H1 (cell line): Measurements from ENCODE around the gene CAGE1. TPM values are rescaled to one million over a fixed set of nuclear protein-coding genes. Genes with fewer than 3 reads are reported as not detected.

Experiments used
- CTCF ChIA-PET: fragments of 300-600 bp; sonication (Branson Sonifier 250); formaldehyde crosslinking; loops from one replicate; lab custom pipeline; 2021; ENCODE audit not compliant: partially characterized antibody; lab: Charles Lee
- POLR2A ChIA-PET: fragments of 300-600 bp; sonication (Branson Sonifier 250); formaldehyde crosslinking; loops from one replicate; lab custom pipeline; 2021; ENCODE audit warnings: inconsistent platforms; ENCODE audit not compliant: partially characterized antibody; lab: Charles Lee
- DNase-seq, 2 experiments: peaks; one replicate each; pipeline versions ENCODE4 v3.0.0 to v3.0.0-alpha.2; 2010 to 2022; ENCODE audit warnings: low spot score in 2 of 2, low read depth in 1 of 2, mixed read lengths in 1 of 2
- FAIRE-seq: peaks from 2 replicates; lab custom pipeline; 2011; peaks lifted over from hg19 to GRCh38; lab: Jason Lieb, UNC
- H2AFZ ChIP-seq: 2 replicates; pipeline ENCODE4 v1.8.1; 2012; ENCODE audit warnings: low read length, inconsistent platforms
- H2AK5ac ChIP-seq: 2 replicates; pipeline ENCODE4 v1.6.1; 2013; ENCODE audit warnings: low read depth, low read length
- H2BK120ac ChIP-seq: replicated peaks from 2 replicates; pipeline ENCODE3; 2013; ENCODE audit warnings: low read depth, low read length, inconsistent platforms
- H2BK12ac ChIP-seq: 2 replicates; pipeline ENCODE4 v1.6.1; 2013; ENCODE audit warnings: low read depth, low read length
- H2BK15ac ChIP-seq: 2 replicates; pipeline ENCODE4 v1.6.1; 2013; ENCODE audit warnings: low read length
- H2BK20ac ChIP-seq: 2 replicates; pipeline ENCODE4 v1.6.1; 2013; ENCODE audit warnings: low read length
- H2BK5ac ChIP-seq: 2 replicates; pipeline ENCODE4 v1.6.1; 2013; ENCODE audit warnings: low read depth, low read length
- H3K14ac ChIP-seq: 2 replicates; pipeline ENCODE4 v1.6.1; 2013; ENCODE audit warnings: inconsistent platforms; ENCODE audit not compliant: insufficient read length
- H3K18ac ChIP-seq: 2 replicates; pipeline ENCODE4 v1.6.1; 2013; ENCODE audit warnings: low read length; ENCODE audit errors: extremely low read depth
- H3K23ac ChIP-seq: 2 replicates; pipeline ENCODE4 v1.6.1; 2013; ENCODE audit warnings: inconsistent platforms; ENCODE audit not compliant: insufficient read length
- H3K23me2 ChIP-seq: 2 replicates; pipeline ENCODE4 v1.6.1; 2013; ENCODE audit warnings: low read depth, low read length
- H3K27ac ChIP-seq: 2 replicates; pipeline ENCODE4 v1.6.1; 2011; ENCODE audit warnings: low read depth, low read length, inconsistent platforms
- H3K27me3 ChIP-seq, 4 experiments: replicated peaks in 1 of 4; 1 replicate in 1 of 4; 2 replicates in 3 of 4; pipeline versions ENCODE4 v1.6.1 to v1.8.1; 2011 to 2013; ENCODE audit warnings: low read length in 3 of 4, mild to moderate bottlenecking in 3 of 4, inconsistent platforms in 2 of 4, mixed read lengths in 2 of 4, moderate library complexity in 1 of 4; ENCODE audit not compliant: control insufficient read depth in 3 of 4, insufficient read depth in 3 of 4; ENCODE audit errors: extremely low read depth in 1 of 4
- H3K36me3 ChIP-seq, 4 experiments: 2 replicates each; pipeline versions ENCODE4 v1.6.1 to v1.8.1; 2011 to 2013; ENCODE audit warnings: mild to moderate bottlenecking in 4 of 4, low read length in 3 of 4, moderate library complexity in 2 of 4, control low read depth in 1 of 4, inconsistent platforms in 1 of 4; ENCODE audit not compliant: insufficient read depth in 4 of 4, control insufficient read depth in 2 of 4
- H3K4ac ChIP-seq: replicated peaks from 2 replicates; pipeline ENCODE3; 2013; ENCODE audit warnings: low read length, low read depth, mixed read lengths, inconsistent platforms; ENCODE audit not compliant: insufficient read length
- H3K4me1 ChIP-seq, 4 experiments: replicated peaks in 1 of 4; 1 replicate in 1 of 4; 2 replicates in 3 of 4; pipeline versions ENCODE4 v1.6.1 to v1.8.1; 2011 to 2013; ENCODE audit warnings: low read length in 3 of 4, inconsistent platforms in 2 of 4, mixed read lengths in 1 of 4; ENCODE audit not compliant: insufficient read depth in 4 of 4, control insufficient read depth in 3 of 4
- H3K4me2 ChIP-seq, 2 experiments: 2 replicates each; pipeline versions ENCODE4 v1.6.1 to v1.8.1; 2011 to 2013; ENCODE audit warnings: low read depth in 2 of 2, low read length in 2 of 2, control low read depth in 1 of 2, inconsistent platforms in 1 of 2, mild to moderate bottlenecking in 1 of 2; ENCODE audit not compliant: insufficient read depth in 1 of 2
- H3K4me3 ChIP-seq, 4 experiments: fragments of 200-600, 300-600 bp in 1 of 4; sonication (generic), shearing (Covaris generic), sonication (Bioruptor Twin) in 1 of 4; 2 replicates each; pipeline versions ENCODE4 v1.5.1 to v1.8.1; 2011 to 2016; ENCODE audit warnings: low read length in 4 of 4, low read depth in 3 of 4, control low read depth in 2 of 4, inconsistent platforms in 2 of 4, mild to moderate bottlenecking in 2 of 4, mixed read lengths in 1 of 4, moderate library complexity in 1 of 4; ENCODE audit not compliant: insufficient read depth in 2 of 4; ENCODE audit errors: extremely low read depth in 1 of 4
- H3K56ac ChIP-seq: replicated peaks from 2 replicates; pipeline ENCODE3; 2013; ENCODE audit warnings: low read depth, mild to moderate bottlenecking, mixed read lengths, low read length, inconsistent platforms; ENCODE audit not compliant: insufficient read length
- H3K79me1 ChIP-seq: 2 replicates; pipeline ENCODE4 v1.6.1; 2013; ENCODE audit warnings: low read depth, low read length, control low read depth
- H3K79me2 ChIP-seq, 2 experiments: 2 replicates each; pipeline versions ENCODE4 v1.6.1 to v1.8.1; 2012 to 2013; ENCODE audit warnings: low read length in 2 of 2, mild to moderate bottlenecking in 2 of 2, inconsistent platforms in 1 of 2; ENCODE audit not compliant: insufficient read depth in 2 of 2, control insufficient read depth in 1 of 2
- H3K9ac ChIP-seq, 4 experiments: replicated peaks in 1 of 4; 1 replicate in 1 of 4; 2 replicates in 3 of 4; pipeline versions ENCODE4 v1.6.1 to v1.8.1; 2011 to 2013; ENCODE audit warnings: low read depth in 3 of 4, low read length in 3 of 4, control low read depth in 2 of 4, mild to moderate bottlenecking in 2 of 4, moderate library complexity in 2 of 4, inconsistent platforms in 1 of 4; ENCODE audit errors: extremely low read depth in 1 of 4
- H3K9me3 ChIP-seq, 2 experiments: 2 replicates each; pipeline versions ENCODE4 v1.6.1 to v1.8.1; 2012 to 2013; ENCODE audit warnings: mild to moderate bottlenecking in 2 of 2, moderate library complexity in 2 of 2, control low read depth in 1 of 2, inconsistent platforms in 1 of 2, low read depth in 1 of 2, low read length in 1 of 2, mixed read lengths in 1 of 2; ENCODE audit not compliant: insufficient read depth in 2 of 2
- H4K20me1 ChIP-seq, 2 experiments: replicated peaks in 1 of 2; 2 replicates each; pipeline versions ENCODE3 to v1.8.1; 2011 to 2013; ENCODE audit warnings: inconsistent platforms in 2 of 2, low read length in 2 of 2, mild to moderate bottlenecking in 1 of 2; ENCODE audit not compliant: insufficient read depth in 2 of 2, control insufficient read depth in 1 of 2
- H4K5ac ChIP-seq: 2 replicates; pipeline ENCODE4 v1.6.1; 2013; ENCODE audit warnings: low read length, low read depth, mixed read lengths, inconsistent platforms; ENCODE audit not compliant: insufficient read length
- H4K8ac ChIP-seq: 2 replicates; pipeline ENCODE4 v1.8.0; 2013; ENCODE audit warnings: mild to moderate bottlenecking, moderate library complexity, low read length, inconsistent platforms; ENCODE audit not compliant: insufficient read depth; ENCODE audit errors: extremely low read depth
- H4K91ac ChIP-seq: replicated peaks from 2 replicates; pipeline ENCODE3; 2013; ENCODE audit warnings: low read length, mixed read lengths, inconsistent platforms; ENCODE audit not compliant: insufficient read length
- ATF3 ChIP-seq: IDR thresholded peaks from 2 replicates; pipeline ENCODE4 v1.6.1; 2011; ENCODE audit warnings: low read depth, mild to moderate bottlenecking, low read length; ENCODE audit not compliant: insufficient read depth
- BACH1 ChIP-seq: IDR thresholded peaks from 2 replicates; pipeline ENCODE4 v1.6.1; 2012; ENCODE audit warnings: low read length, improper control_type of control experiment
- BRCA1 ChIP-seq: IDR thresholded peaks from 2 replicates; pipeline ENCODE4 v1.6.1; 2012; ENCODE audit warnings: low read depth, low read length, improper control_type of control experiment
- EP300 ChIP-seq, 2 experiments: IDR thresholded peaks; 1 replicate in 1 of 2; 2 replicates in 1 of 2; pipeline ENCODE4 v1.6.1; 2011 to 2012; ENCODE audit warnings: low read depth in 2 of 2, low read length in 2 of 2, mild to moderate bottlenecking in 2 of 2, borderline replicate concordance in 1 of 2, inconsistent platforms in 1 of 2, moderate library complexity in 1 of 2
- EZH2 ChIP-seq: fragments of 200-600 bp; sonication (generic); IDR thresholded peaks from 2 replicates; pipeline ENCODE4 v1.7.1; 2012; ENCODE audit warnings: low read depth, mild to moderate bottlenecking, moderate library complexity, low read length, inconsistent platforms; ENCODE audit not compliant: severe bottlenecking
- FOSL1 ChIP-seq: IDR thresholded peaks from 2 replicates; pipeline ENCODE4 v1.6.1; 2011; ENCODE audit warnings: mild to moderate bottlenecking, low read depth, low read length, moderate library complexity; ENCODE audit not compliant: insufficient read depth
- KDM5A ChIP-seq: fragments of 200-600 bp; IDR thresholded peaks from 2 replicates; pipeline ENCODE4 v1.7.1; 2012; ENCODE audit warnings: mild to moderate bottlenecking, low read length, inconsistent platforms, mixed read lengths
- MAX ChIP-seq: IDR thresholded peaks from 2 replicates; pipeline ENCODE4 v1.6.1; 2012; ENCODE audit warnings: inconsistent platforms
- SP1 ChIP-seq: IDR thresholded peaks from 2 replicates; pipeline ENCODE4 v1.6.1; 2011; ENCODE audit warnings: low read depth, low read length
- SP4 ChIP-seq: IDR thresholded peaks from 2 replicates; pipeline ENCODE4 v1.6.1; 2012; ENCODE audit warnings: low read length, inconsistent platforms
- SRF ChIP-seq: IDR thresholded peaks from 2 replicates; pipeline ENCODE4 v1.6.1; 2011; ENCODE audit warnings: mild to moderate bottlenecking, low read depth, low read length, moderate library complexity
- SUZ12 ChIP-seq: fragments of 200-600 bp; sonication (generic); IDR thresholded peaks from 2 replicates; pipeline ENCODE4 v1.6.1; 2012; ENCODE audit warnings: mild to moderate bottlenecking, inconsistent platforms, low read length, moderate library complexity, mixed read lengths
- TBP ChIP-seq: IDR thresholded peaks from 2 replicates; pipeline ENCODE4 v1.6.1; 2011; ENCODE audit warnings: low read depth, low read length, improper control_type of control experiment
- TCF12 ChIP-seq: IDR thresholded peaks from 2 replicates; pipeline ENCODE4 v1.6.1; 2011; ENCODE audit warnings: low read depth, mild to moderate bottlenecking, low read length
- YY1 ChIP-seq: IDR thresholded peaks from 2 replicates; pipeline ENCODE4 v1.6.1; 2011; ENCODE audit warnings: low read depth, mild to moderate bottlenecking, low read length
- WGBS, 2 experiments: shearing (Covaris generic) in 1 of 2; methylation state at CpG; one replicate each; pipeline versions ENCODE4 v1.1.6 to v1.1.7; 2013 to 2015; ENCODE audit warnings: low lambda C conversion rate in 2 of 2, mixed read lengths in 2 of 2, inconsistent platforms in 1 of 2, low coverage in 1 of 2, missing lambda C conversion rate in 1 of 2; ENCODE audit not compliant: insufficient replicate concordance in 2 of 2, insufficient coverage in 1 of 2, insufficient read length in 1 of 2; ENCODE audit errors: extremely low coverage in 1 of 2, missing lambda C conversion rate in 1 of 2; 5-methylcytosine and 5-hydroxymethylcytosine counted together
- polyA plus RNA-seq, 7 experiments: library from polyadenylated mRNA; depleted of rRNA in 3 of 7; stranded (reverse) in 5 of 7; unstranded in 2 of 7; fragments of >200 nt in 5 of 7; fragments of 200-250 nt in 2 of 7; gene quantifications; 1 replicate in 5 of 7; 2 replicates in 1 of 7; 4 replicates in 1 of 7; pipeline versions ENCODE4 v1.2.1 to v1.2.3, GENCODE V29; 2011 to 2013; ENCODE audit warnings: missing spikeins in 2 of 7, mixed read lengths in 2 of 7
- total RNA-seq: library from RNA; stranded (reverse); fragmentation: NEBNext Ultra II Directional; extraction: Animal tissue kit (Norgen Biotek cat#: 25700); gene quantifications from 2 replicates; pipeline ENCODE4 v1.2.1, GENCODE V29; 2021

Gene CAGE1
- total and polyA plus RNA-seq, 2 of the 8 experiments (the other 6 are each of a cell fraction or from before 2014, with no cell fraction given): 0.09 TPM; not detected in 1

- H3K9me3 ChIP-seq: no peaks in the 10 kb centered on the region
- H2AK5ac ChIP-seq: no peak overlapping the region
- H3K9ac ChIP-seq: no peak overlapping the region
- WGBS, 2 experiments: 94% methylated on average over 9 of the region's 9 CpGs; no CpG with 5 or more reads in 1 of the 2 experiments
- H2BK5ac ChIP-seq: no peak overlapping the region
- no peak overlapping the region for H3K23ac ChIP-seq
- H4K20me1 ChIP-seq: no peaks in the 10 kb centered on the region
- H3K4ac ChIP-seq: no peak overlapping the region
- no peaks in the 10 kb centered on the region for H3K27me3 ChIP-seq
- H3K79me1 ChIP-seq: no peaks in the 10 kb centered on the region
- H3K23me2 ChIP-seq: no peaks in the 10 kb centered on the region
- H2AFZ ChIP-seq: no peak overlapping the region
- no peak overlapping the region for H2BK15ac ChIP-seq
- no peak overlapping the region for H3K4me2 ChIP-seq
- FAIRE-seq (no peak), DNase-seq (no peak)
- H4K8ac ChIP-seq: no peak overlapping the region
- no peak overlapping the region for H2BK120ac ChIP-seq
- H4K5ac ChIP-seq: no peak overlapping the region
- H3K79me2 ChIP-seq: no peaks in the 10 kb centered on the region
- no peaks in the 10 kb centered on the region for H3K36me3 ChIP-seq
- H3K4me1 ChIP-seq: no peaks in the 10 kb centered on the region; a peak in 1 of 7 replicates
- no peak overlapping the region for H3K27ac ChIP-seq
- H2BK12ac ChIP-seq: no peak overlapping the region
- H3K14ac ChIP-seq: no peak overlapping the region
- POLR2A ChIA-PET: no interaction called here
- no peak overlapping the region for H2BK20ac ChIP-seq
- no peak overlapping the region for H4K91ac ChIP-seq
- no peak overlapping the region for H3K4me3 ChIP-seq
- H3K18ac ChIP-seq: no peak overlapping the region
- CTCF ChIA-PET: interaction anchor here (0.8 to 3.3 kb wide), 5 partner anchors 15 to 70 kb away, joined by 3 to 28 read pairs (median 3); no protein-coding TSS in a partner anchor
- H3K56ac ChIP-seq: no peak overlapping the region
- TF ChIP-seq SRF: no peak
- no peak for TF ChIP-seq ATF3
- TF ChIP-seq SP1: no peak
- TF ChIP-seq YY1: no peak
- no peak for TF ChIP-seq MAX
- no peak for TF ChIP-seq FOSL1
- TF ChIP-seq KDM5A: no peak
- no peak for TF ChIP-seq SUZ12
- no peak for TF ChIP-seq EZH2
- TF ChIP-seq TBP: no peak
- no peak for TF ChIP-seq EP300 (IDR thresholded peaks at IDR 0.05; ENCODE audit: borderline replicate concordance in 1 of 2, low read depth in 2 of 2, low read length in 2 of 2)
- TF ChIP-seq BRCA1: no peak
- TF ChIP-seq TCF12: no peak
- no peak for TF ChIP-seq BACH1
- no peak for TF ChIP-seq SP4
Measured at GRCh38 chr6:7317538-7317937, 72.0 kb downstream of the CAGE1 start.
